Activated CD8-positive, alpha-beta memory T cell treated with anti-CD3 and anti-CD28 coated beads, Interleukin-2, amount 50 U/mL, for 1 hour (primary cell): ENCODE data around the gene OSBPL9.
"Not testable (repeated sequence)": the region's sequence is repeated elsewhere in the genome, so short reads cannot be mapped to it uniquely, and the experiment has no call there.

ENCODE experiments used
- DNase-seq: peaks from one replicate; pipeline ENCODE4 v3.0.0-alpha.2; 2020; ENCODE audit errors: extremely low read depth

OSBPL9 gene

GRCh38 chr1:51708911-51709760 is 92.2 kb downstream of the OSBPL9 start:
- DNase-seq = no peak

- DNase-seq = no peak
Observed at GRCh38 chr1:51709951-51710350, 93.1 kb downstream of the OSBPL9 start.

GRCh38 chr1:51712590-51712989 is 95.7 kb downstream of the OSBPL9 start:
- no peak for DNase-seq

- DNase-seq = no peak
Observed at GRCh38 chr1:51714374-51715019, 97.6 kb downstream of the OSBPL9 start.

GRCh38 chr1:51715369-51715768 is 98.5 kb downstream of the OSBPL9 start:
- no peak for DNase-seq

- no peak for DNase-seq
Observed at GRCh38 chr1:51716746-51717145, 99.9 kb downstream of the OSBPL9 start.

GRCh38 chr1:51717842-51718241 is 101.0 kb downstream of the OSBPL9 start:
- DNase-seq = no peak

GRCh38 chr1:51719146-51719545 is 102.3 kb downstream of the OSBPL9 start:
- DNase-seq = no peak

GRCh38 chr1:51724797-51725196 is 107.9 kb downstream of the OSBPL9 start:
- DNase-seq = no peak

GRCh38 chr1:51726051-51726450 is 109.2 kb downstream of the OSBPL9 start:
- DNase-seq = no peak

- no peak for DNase-seq
Observed at GRCh38 chr1:51726544-51727225, 109.8 kb downstream of the OSBPL9 start.

GRCh38 chr1:51727366-51727765 is 110.5 kb downstream of the OSBPL9 start:
- DNase-seq = no peak

- DNase-seq = no peak
Observed at GRCh38 chr1:51728611-51729155, 111.8 kb downstream of the OSBPL9 start.

- peak; percentile 87 for DNase-seq
Observed at GRCh38 chr1:51729156-51729823, 112.4 kb downstream of the OSBPL9 start.

GRCh38 chr1:51729824-51730301 is 113.0 kb downstream of the OSBPL9 start:
- no peak for DNase-seq

- DNase-seq = no peak
Observed at GRCh38 chr1:51731998-51732397, 115.1 kb downstream of the OSBPL9 start.

GRCh38 chr1:51732701-51733425 is 116.0 kb downstream of the OSBPL9 start:
- DNase-seq = no peak

GRCh38 chr1:51733426-51733774 is 116.5 kb downstream of the OSBPL9 start:
- not testable (repeated sequence) for DNase-seq

- no peak for DNase-seq
Observed at GRCh38 chr1:51733793-51734522, 117.1 kb downstream of the OSBPL9 start.
